DMS53 treated with DMSO at 0.1 percent for 48 hours (cell line): Measurements from ENCODE around the gene CCDC177.

Experiments used
- DNase-seq: peaks from one replicate; lab custom pipeline; 2025; ENCODE audit not compliant: unreplicated experiment; lab: John Stamatoyannopoulos, UW

The CCDC177 gene

GRCh38 chr14:69574263-69574953, at the start of gene CCDC177:
TSS of gene CCDC177 (minus strand) at chr14:69574871. CDS start at chr14:69573622, 1,249 bp downstream.
- peak; percentile 61 for DNase-seq

- DNase-seq = no peak
Observed at GRCh38 chr14:69624136-69624535, 49.5 kb upstream of the CCDC177 start.

DNA sequence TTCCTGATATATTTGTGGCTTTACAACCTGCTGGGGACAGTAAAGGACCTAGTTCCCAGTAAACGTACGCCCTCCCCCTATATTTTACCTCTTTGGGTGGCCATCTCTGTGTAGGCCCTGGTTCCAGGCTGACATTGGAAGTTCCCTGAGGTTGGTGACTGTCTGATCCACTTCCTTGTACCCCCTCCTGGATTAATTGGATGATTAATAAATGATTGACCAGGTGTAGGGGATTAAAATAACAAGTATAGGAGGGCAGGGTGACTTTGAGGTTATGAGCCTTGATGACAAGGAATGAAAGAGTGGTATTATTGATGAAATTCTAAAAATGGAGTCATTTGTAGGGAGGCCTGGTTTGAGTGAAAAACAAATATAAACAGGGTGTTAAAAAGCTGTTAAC, 46.3 kb upstream of the CCDC177 start:
- DNase-seq = no peak

DNA sequence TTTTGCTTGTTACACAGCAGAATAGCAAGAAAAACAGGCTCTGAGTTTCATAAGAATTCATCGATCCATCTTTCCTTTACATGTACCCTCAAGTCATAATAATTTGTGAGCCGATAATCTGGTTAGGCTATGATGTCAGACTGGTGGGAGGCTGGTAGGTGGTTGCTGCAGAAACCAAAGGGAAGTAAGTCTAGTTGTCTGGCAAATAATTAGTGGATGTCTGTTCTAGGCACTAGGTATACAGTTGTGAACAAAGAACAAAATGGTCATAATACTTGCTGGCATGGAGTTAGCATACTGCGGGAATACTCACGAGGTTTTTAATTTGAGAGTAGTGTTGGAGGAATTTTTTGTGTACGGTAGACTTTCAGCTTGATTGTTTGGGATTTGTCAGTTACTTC, 45.5 kb upstream of the CCDC177 start:
- no peak for DNase-seq

- DNase-seq = no peak
Observed at GRCh38 chr14:69619012-69619411, 44.3 kb upstream of the CCDC177 start.

DNA sequence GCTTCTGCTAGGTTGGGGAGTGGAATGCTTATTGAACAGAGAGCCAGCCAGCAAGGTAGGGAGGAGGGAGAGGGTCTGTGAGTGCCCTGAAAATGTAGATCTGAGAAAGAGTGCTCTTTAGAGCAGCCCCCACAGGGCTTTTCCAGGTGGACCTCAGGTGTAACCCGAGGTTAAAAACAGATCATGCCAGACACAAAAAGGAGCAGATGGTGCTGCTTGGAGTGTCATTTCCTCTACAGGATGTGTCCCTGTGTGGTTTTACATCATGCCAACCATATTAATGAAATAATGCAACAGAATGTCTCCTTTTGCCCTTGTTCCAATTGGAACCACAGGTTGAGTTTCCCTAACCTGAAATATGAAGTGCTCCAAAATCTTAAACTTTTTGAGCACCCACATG, 43.1 kb upstream of the CCDC177 start:
- DNase-seq = no peak

- DNase-seq = no peak
Observed at GRCh38 chr14:69616408-69616773, 41.7 kb upstream of the CCDC177 start.

- DNase-seq = peak; percentile 28
Observed at GRCh38 chr14:69615496-69616407, 41.1 kb upstream of the CCDC177 start.

DNA sequence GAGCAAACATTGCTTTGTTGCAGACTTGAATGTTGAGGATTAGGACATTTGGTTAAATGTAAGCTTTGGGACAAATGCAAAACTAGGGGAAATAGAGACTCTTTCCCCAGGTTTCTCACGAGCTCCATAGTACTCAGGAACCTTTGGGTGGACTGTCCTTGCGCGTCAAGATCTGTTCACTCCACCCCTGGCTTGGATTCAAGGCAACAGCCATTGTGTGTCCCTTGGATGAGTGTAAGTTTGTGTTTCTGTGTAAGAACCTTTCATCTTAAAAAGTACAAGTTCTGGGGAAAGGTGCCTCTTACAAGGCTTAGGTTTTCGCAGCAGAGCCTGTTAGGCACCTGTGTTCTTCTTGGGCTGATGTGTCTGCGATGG, 40.4 kb upstream of the CCDC177 start:
- no peak for DNase-seq

DNA sequence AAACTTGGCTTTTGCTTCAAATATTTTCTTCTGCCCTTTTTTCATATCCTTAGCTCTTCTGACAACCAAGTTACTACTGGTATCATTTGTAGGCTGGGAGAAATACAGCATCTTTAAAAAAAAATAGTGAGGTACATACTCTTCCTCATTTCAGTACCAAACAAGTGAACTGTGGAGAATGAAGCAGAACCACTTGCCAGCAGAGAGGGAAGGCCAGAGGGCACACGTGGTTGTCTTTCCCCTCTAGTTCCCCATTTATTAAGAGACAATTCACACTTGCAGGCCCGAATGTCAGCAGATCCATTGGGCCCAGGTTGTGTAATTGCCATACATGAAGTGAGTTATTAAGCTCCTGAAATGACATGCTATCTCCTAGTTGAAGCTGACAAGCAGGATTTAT, 39.9 kb upstream of the CCDC177 start:
- DNase-seq = no peak

- DNase-seq = no peak
Observed at GRCh38 chr14:69613312-69614073, 38.8 kb upstream of the CCDC177 start.

DNA sequence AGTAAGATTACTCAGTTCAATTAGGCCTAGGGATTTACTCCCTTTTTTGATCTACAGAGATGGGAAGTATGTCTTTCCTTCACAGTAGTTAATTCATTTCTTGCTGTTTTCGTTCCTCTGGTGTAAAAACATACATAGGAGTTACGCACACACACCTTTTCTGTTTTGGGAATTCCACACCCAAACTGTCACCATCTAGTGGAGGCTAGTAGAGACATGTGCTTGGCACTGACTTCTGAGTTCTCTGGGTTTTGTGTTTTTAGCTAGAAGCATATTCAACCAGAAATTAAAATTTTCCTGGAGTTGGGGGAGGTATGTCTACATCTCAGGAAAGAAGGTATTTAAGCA, 38.1 kb upstream of the CCDC177 start:
- DNase-seq = no peak

GRCh38 chr14:69612014-69612782, 37.5 kb upstream of the CCDC177 start:
- DNase-seq = peak; percentile 17

DNA sequence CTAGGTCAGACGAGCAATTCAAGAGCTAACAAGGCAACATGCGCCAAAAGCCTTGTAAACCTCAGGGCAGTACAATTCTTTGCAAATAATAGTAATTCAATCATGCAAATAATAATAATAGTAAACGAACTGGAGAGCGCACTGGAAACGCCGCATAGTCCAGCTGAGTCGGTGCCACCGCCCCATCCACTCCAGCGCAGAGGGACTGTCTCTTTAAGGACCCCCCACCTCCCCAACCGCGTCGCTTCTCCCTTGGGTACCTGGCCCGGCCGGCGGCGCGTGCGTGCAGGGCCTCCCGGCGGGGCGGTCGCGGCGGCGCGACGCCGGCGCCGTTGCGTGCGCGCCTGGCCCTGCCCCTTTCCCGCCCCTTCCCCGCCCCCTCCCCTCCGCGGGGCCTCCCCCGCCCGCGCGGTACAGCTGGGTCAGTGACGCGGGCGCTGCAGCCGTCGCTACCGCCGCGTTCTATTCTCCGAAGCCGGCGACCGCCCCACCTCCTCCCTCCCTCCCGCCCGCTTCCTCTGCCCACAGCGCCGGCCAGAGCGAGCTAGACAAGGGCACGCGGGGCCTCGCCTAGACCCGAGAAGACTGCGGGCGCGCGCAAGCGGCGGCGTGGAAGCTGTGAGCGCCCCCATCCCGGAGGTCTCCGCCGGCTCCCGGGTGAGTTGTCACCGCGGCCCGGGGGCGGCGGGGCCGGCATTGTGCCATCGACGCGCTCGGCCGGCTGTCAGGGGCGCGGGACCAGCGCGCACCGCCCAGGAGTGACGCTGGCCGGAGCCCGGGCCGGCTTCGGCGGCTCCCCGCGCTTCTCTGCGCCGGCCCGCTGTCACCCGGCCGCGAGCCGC, 36.7 kb upstream of the CCDC177 start, which contains the start of gene SUSD6:
TSS of gene SUSD6 (plus strand) at position 425 of the 842 bp plus-strand sequence. CDS start 46,997 bp downstream, outside the sequence.
- peak; percentile 67 for DNase-seq

- DNase-seq = no peak
Observed at GRCh38 chr14:69610874-69611171, 36.2 kb upstream of the CCDC177 start.

DNA sequence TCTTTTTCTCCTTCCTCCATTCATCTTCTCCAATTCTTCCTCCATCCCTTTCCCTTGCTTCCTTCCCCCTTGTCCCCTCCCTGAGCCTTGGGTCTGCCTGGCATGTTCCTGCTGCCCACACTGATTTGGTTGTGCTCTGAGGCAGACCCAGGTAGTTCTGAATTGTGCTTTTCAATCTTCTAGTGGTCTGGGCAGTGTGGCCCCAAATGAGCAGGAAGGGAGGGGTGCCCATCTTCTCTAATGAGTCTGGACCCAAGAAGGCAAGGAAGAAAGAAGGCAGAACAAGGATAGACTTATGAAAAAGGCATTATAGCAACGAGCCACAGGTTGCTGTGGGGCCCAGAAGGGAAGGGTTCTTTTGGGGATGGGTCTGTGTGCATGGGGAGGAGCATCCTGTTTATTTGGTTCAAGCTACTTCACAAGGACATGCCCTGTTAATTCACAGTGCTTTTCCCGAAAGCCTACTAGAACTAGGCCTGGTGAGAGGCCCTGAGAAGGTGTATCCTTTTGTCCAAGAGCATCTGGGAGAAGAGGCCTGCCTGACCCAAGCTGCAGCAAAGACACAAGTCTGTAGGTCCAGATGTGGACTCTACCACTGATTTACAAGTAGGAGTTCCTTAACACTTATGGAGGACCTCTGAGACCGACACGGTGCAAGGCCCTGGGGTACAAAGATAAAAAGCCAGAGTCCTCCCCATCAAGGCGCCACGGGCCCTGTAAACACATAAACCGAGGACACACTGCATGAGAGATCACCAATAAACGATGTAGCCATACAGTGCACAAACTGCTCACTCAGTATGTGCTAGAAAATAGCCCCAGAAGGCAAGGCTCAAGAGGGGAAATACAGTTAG, 35.6 kb upstream of the CCDC177 start:
- DNase-seq = no peak

DNA sequence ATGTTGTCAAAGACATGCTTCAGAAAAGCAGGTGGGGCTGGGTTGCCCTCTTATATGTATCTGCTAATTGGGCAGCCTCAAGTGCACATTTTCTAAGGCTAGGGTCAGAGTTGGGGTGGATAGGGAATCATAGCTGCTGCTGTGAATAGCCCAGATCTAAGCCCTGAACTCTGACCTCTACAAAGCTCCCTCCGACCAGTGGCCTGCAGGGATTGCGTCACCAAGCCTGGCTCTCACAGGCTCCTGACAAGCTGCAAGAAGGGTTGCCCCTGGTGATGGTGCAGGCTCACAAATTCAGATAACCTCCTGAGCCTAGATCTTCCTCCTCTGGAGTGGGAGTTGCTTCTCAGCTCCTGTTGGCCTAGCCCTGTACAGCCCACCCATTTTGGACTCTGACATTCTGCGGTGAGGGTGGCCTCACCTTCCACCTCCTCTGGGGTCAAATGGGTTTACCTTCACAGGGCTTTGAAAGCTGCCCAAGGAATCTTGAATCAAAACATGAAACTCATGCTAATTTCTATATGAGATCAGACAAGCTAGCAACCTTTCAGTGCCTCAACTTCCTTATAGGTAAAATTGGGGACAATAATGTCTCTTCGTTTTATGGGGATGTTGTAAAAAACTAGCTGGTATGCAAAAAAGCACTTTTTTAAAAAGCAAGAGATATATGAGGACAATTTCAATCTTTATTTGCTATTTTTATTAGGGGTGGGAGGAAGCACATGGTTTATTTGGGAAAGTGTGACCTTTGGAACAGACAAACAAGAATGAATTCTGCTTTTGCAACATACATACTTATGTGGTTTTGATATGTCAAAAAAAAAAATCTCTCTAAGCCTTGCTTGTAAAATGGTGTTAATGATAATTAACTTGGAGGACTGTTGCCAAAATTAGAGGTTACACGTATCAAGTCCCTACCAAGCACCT, 31.9 kb upstream of the CCDC177 start:
- no peak for DNase-seq

- no peak for DNase-seq
Observed at GRCh38 chr14:69605738-69606137, 31.1 kb upstream of the CCDC177 start.
